A172 (cell line): ENCODE data around the gene DYNLT2. TPM values are rescaled to one million over a fixed set of nuclear protein-coding genes. Genes with fewer than 3 reads are reported as not detected.
"Not testable (repeated sequence)": the region's sequence is repeated elsewhere in the genome, so short reads cannot be mapped to it uniquely, and the experiment has no call there.

Experiments
- DNase-seq: peaks from one replicate; pipeline ENCODE4 v3.0.0-alpha.2; 2015; ENCODE audit warnings: low spot score
- total RNA-seq: library from RNA; depleted of rRNA; stranded (reverse); fragments of >200 nt; shearing (Covaris generic); gene quantifications from 2 replicates; pipeline ENCODE4 v1.2.3, GENCODE V29; 2014

DYNLT2 gene
- total RNA-seq, 1 experiment from 2014 or later, result 2.8 TPM

DNA sequence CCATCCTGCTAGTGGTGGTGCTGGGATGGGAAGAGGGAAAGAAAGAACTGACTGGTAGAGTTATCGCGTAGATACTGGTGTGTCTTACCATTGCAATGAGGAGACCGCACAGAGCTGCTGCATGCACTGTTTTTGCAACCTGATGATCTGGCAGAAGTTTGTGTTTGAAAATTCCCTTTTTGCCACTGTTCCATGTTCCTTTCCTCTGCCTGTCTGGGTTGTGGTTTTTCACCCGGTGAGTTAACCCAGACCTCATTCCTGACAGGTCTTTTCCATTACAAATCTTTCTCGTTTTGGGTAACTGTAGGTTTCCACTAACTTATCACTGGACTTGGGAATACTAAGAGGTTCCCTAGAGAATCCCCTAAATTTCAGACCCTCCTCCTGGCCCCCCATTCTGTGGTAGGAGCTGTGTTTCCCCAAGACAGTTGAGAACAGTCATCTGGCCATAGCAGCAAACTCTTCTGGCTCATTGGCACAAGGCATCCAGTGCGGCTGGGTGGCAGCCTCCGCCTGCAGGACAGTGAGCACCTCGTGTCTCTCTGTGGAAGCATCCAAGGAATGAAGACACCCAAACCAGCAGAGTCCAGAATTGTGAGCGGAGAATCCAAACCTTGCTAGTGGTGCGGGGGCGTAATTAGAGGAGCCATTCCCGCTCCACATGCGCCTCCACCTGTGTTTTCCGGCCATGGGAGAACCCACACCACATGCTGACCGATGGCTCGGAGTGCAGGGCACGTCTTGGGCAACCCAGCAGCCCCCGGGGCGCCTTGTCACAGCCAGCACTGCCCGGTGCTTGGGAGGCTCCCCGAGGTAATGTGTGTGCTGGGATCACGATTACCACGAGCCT, 32.8 kb upstream of the DYNLT2 start:
- no peak for DNase-seq

DNA sequence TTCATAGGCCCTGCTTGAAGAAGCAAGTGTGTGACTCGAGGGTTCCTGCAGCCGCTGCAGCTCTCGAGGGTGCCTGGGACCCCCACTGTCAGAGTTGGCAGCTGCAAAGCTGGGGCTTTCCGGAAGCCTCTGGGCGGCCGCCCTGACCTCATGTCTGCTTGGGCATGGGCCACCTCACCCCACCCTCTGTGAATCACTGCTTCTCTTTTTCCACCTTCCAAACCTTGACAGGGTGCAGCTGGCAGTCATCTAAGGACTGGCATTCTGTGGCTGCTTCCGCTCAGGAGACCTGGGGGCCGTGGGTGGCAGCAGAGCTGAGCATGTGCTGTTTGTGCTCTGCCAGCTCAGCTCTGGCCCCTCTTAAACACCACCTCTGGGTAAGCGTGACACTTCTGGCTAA, 32.0 kb upstream of the DYNLT2 start:
- DNase-seq, result peak; percentile 25

DNA sequence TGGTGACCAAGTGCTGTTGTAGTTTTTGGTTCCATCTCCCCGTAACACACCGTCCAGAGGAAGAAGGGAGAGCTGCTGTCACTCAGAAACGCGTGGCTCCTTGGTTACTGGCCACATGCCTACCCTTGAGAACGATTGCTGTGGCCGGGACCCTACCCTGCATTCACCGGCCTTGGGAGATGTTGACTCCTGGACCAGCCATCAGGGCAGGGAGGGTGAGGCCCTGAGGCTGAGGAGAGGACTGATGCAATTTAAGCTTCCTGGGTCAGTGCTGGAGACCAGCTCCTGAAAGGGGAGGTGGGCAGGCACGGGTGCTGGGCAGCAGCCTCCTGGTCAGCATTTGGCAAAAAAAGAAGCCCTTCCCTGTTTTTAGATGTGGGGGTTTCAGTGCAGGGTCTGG, 31.6 kb upstream of the DYNLT2 start:
- no peak for DNase-seq

DNA sequence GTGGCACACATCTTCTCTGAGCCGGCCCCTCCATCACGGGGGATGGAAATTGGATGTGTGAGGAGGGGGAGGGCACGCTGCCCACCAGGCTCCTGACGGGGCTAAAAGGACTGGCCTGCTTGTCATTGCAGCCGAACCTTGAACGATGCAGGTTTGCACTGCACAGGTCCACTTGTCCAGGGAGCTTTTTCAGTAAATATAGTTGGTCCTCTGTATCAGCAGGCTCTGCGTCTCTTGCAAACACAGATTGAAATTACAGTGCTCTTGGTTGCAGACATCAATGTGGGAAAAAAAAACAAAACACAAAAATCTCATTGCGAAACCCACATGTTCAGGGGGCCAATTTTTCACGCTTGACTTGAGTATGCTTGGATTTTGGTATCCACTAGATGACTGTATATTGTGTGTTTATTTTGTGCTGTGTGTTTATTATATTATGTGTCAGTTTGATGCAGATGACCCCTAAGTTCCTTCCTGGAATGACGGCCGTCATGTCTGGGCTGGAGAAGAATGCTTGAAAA, 29.3 kb upstream of the DYNLT2 start:
- no peak for DNase-seq

DNA sequence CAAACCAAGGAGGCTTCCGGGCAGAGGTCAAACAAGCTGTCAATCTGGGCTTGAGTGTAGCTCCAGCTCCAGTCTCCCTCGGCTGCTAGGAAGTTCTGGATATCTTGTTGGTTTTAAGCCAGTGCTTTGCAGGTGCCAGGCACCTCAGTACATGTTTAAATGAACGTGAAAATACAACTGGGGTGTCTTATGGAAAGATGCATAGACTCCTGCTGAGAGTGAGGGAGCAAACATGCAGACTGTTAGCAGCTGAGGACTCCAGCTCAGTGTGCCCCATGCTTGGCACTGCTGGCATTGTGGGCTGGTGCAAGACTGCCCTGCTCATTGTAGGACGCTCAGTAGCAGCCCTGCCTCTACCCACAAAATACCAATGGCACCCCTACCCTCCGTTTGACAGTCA, 28.5 kb upstream of the DYNLT2 start:
- DNase-seq, result no peak

DNA sequence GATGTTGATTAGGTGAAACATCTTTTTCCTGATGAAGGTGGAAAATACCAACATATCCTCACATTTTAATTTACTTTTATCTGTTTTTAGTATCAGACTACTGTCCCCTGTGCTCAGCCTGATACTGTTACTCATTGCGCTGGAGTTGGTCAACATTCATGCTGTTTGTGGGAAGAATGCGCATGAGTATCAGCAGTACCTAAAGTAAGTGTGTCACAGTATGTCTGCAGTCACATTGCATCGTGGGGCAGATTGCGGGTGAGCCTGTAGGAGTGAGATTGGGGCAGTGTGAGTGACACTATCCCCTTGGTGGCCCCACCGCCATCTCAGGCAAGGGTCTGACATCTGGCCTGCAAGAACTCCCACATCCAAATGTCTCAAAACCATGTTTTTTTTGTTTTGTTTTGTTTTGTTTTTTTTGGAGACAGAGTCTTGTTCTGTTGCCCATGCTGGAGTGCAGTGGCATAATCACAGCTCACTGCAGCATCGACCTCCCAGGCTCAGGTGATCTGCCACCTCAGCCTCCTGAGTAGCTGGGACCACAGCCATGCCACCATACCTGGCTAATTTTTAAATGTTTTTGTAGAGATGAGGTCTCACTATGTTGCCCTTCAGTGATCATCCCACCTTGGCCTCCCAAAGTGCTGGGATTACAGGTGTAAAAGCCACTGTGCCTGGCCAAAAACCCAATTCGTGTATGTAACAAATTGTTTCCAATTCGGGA, 27.9 kb upstream of the DYNLT2 start:
- no peak for DNase-seq

DNA sequence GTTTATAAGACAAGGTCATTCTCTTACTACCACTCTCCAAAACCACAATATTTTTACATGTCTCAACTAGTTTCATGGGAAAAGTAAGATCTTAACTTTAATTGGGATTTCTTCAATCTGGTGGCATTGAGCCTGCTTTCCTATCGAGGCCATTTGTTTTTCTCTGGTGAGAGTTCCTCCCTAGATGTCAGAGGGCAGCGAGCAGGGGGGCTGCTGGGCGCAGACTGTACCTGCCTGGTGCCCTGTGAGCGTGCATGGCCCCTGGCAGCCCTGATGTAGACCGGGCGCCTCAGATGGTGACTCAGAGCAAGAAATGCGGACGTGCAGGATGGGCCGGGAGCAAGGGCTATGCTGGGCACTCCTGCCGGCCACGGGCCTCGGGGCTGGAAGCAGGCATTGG, 27.3 kb upstream of the DYNLT2 start:
- no peak for DNase-seq

DNA sequence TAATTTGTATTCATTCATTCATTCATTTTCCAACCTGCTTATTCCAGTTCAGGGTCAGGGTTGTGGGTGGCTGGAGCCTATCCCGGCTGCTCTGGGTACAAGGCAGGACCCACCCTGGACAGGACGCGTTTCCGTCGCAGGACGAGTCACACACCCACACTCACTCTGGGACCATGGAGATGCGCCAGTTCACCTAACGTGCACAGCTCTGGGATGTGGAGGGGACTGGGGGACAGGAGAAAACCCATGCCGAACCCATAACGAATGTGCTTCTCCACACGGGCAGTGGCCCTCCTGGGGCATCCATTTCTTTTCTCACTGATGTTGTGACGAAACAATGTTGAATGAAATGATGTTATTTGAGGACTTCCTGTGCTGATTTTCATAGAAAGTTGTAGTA, 26.5 kb upstream of the DYNLT2 start:
- DNase-seq, result no peak

DNA sequence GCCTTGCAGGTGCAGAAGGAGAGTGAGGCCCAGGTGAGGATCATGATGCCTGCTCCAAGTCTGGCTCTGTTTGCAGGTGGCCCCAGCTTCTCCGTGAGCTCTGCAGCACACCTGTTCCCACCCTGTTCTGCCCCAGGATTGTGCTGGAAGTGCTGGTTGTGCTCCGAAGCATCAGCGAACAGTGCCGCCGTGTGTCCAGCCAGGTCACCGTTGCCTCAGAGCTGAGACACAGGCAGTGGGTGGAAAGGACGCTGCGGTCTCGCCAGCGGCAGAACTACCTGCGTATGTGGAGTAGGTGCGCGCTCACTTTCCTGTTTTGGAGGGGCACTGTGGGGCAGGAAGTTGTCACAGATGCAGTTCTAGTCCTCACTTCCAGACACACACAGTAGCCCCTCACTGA, 25.0 kb upstream of the DYNLT2 start:
- no peak for DNase-seq

DNA sequence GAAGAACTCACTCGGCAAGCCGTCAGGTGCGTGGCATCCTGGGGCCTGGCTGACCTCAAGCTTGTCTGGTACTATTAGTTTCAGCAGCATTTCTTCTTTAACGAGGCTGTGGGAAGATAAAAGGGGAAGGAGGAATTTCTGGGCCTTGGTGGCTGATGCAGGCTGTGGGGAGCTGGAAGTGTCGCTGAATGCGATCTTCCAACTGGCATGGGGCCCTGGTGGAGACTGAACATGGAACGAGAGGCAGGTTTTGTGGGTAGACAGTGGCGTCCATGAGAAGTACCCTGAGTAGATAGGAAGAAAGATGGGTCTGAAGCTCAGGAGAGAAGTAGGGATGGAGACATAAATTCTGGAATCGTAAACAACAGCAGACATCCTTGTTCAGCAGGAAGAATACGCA, 23.9 kb upstream of the DYNLT2 start:
- no peak for DNase-seq

DNA sequence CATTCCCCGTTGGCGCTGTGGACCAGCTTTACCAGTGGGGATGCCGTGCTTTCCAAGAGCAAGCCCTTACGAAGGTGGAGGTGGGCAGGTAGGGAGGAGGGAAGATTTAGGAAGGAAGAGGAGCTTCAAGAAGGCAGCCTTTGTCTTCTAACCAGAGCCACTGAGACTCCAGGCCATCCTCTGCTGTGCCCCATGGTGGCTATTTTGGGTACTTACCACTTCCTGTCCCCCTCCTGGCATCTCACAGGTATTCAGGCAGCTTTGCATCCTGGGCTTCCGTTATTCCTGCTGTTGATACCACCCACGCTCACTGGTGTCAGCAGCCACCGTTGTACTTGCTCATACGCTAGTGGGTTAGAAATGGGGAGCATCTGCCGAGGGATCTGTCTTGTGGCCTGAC, 23.0 kb upstream of the DYNLT2 start:
- DNase-seq, result no peak

DNA sequence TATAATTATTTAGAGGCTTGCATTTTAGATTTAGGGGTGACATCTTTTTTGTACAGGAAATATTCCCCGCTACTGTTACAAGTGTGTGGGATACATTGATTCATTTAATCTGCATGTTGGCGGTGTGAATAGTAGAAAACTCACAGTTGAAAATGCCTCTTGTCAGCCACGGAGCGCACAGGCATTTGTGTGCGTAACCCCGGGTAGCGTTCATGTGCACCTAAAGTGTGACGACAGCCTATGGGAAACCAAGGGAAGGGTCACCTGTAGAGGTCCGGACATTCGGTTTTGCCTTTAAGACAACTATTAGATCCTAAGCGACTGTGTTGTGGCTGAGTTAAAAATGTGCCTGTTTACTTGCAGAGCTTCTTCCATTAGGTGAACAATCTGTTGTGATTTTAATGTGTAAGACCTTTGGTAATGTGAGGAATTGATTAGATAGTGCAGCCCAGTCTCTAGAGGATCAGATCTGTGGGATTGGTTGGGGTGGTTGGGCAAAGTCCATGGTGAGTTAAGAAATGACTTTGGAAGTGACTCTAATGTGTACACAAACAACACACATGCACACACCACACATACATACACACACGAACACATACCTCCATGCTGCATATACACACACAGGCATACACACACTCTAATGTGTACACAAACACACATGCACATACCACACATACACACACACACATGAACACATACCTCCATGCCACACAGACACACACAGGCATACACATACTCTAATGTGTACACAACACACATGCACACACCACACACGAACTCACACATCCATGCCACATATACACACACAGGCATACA, 15.8 kb upstream of the DYNLT2 start:
- DNase-seq, result no peak

DNA sequence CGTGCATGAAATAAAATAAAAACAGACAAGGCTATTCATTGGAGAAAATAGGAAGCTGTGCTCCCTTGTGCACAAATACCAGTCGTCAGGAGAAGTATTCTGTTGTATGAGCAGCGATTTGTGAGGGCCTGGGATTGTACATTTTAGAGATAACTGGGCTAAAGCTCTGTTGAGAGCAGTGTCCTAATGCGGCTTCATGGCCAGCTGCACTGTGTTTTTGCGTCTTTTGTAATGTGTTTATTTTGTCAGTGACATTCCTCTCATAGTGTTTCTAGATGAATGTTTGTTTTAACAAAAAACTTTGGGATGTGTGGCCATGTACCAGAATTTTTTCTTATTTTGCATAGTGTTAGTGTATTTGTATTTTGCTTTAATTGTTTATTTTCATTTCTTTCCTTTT, 14.9 kb upstream of the DYNLT2 start:
- no peak for DNase-seq

DNA sequence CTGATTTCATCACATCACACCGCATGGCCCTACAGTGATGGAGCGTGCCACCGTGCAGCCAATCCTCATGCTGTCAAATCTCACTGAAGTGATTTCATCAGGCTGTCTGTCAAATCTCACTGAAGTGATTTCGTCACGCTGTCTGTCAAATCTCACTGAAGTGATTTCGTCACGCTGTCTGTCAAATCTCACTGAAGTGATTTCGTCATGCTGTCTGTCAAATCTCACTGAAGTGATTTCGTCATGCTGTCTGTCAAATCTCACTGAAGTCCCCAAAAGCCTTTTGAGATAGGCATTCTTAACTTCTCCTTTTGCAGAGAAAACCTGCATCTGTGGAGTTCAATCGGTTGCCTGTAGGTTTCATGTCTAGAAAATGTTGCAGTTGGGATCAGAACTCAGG, 14.4 kb upstream of the DYNLT2 start:
- not testable (repeated sequence) for DNase-seq

DNA sequence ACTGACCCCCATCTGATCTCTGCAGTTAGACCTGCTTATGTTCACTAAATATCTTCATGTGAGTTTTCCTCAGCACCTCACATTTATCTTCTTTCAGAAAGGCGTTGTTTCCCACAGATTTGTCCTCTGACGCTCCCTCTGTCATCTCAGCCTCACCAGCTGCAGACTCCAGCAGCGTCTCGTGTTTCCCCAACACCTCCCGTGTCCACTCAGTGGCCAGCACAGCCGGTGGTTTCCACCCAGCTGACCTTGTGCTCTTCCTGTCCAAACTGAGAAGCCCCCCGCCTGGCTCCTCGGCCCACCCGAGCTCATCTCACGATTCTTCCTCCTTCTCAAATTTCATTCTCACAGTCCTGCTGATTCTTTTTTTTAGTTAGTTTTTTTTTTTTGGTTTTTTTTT, 12.5 kb upstream of the DYNLT2 start:
- no peak for DNase-seq

DNA sequence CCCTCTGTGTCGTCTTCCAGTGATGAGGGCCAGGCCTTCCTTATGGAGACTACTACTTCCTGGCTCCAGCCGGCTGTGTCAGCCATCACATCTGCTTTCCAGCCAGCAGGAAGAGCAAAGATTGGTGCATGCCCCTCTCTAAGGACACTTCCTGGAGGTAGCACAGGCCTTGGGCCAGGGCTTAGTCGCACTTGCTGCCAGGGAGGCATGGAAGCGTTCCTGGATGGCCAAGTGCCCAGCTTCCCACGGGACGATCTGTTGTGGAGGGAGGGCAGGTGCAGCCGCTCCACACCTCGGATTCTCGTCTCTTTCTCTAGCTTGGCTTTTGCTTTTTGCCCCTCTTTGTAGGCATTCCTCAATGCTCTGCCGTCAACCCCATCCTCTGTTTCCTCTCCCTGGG, 11.9 kb upstream of the DYNLT2 start:
- DNase-seq, result no peak

DNA sequence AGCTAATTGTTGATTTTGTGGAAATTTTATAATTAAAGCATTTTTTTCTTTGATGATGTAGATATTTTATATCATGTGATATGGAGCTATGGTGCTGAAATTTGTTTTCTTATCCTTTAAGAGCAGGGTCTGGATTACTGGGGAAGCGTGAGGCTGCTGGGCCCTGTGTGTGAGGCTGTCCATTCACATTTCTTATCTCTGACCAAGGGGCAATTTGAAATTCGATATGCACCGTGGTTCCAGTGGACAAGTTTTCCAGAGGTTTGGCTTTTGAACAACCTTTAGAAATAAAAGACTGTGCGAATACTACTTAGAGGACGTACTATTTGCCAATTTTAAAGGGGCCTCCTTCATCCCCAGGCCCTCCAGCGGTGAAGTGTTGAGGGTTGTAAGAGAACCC, 3.8 kb upstream of the DYNLT2 start:
- no peak for DNase-seq

DNA sequence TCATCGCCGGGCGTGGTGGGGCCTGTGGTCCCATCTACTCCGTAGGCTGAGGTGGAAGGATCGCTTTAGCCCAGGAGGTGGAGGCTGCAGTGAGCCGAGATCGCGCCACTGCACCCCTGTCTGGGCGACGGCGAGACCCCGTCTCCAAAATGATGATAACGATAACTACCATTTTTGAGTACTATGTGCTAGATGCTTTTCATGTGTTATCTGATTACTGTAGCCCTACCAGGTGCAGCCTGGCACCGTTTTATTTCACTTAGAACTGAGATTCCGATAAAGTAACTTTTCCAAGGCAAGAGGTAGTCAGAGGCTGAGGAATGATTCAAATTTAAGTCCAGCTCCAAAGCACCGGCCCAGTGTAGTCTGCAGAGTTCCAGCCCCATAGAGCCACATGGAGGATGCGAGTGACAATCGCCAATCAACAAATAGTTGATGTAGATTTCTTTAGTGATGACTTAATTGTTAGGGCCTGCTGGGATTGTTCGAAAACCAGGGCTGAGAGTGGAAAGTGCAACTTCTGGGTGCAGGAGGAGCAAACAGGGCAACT, 777 bp upstream of the DYNLT2 start:
- peak; percentile 8 for DNase-seq

DNA sequence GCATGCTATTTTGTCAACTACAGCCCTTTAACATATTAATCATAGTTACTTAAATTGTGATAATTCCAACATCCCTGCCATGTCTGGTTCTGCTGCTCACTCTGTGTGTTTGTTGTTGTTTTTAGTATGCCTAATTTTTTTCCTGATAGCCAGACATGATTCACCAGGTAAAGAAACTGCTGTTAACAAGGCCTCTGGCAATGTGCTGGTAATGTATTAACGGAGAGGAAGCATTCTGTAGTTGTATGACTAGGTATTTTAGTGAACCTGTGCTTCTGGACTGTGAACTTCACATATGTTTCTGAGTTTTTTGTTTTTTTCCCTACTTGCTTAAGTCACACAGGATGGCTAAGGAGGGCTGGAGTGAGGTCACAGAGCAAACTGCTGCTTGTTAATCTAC, 4.8 kb downstream of the DYNLT2 start:
- no peak for DNase-seq

DNA sequence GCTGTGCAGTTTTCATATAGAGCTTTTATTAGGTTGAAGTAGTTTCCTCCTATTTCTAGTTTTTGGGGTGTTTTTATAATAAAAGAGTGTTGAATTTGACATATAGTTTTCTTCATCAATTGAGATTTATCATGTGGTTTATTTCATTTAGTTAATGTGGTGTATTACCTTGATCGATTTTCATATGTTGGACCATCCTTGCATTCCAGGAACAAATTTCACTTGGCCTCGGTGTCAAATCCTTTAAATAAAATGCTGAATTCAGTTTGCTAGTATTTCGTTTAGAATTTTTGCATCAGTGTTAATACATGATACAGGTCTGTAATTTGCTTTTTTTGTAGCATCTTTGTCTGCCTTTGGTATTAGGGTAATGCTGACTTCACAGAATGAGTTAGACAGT, 6.0 kb downstream of the DYNLT2 start:
- no peak for DNase-seq

DNA sequence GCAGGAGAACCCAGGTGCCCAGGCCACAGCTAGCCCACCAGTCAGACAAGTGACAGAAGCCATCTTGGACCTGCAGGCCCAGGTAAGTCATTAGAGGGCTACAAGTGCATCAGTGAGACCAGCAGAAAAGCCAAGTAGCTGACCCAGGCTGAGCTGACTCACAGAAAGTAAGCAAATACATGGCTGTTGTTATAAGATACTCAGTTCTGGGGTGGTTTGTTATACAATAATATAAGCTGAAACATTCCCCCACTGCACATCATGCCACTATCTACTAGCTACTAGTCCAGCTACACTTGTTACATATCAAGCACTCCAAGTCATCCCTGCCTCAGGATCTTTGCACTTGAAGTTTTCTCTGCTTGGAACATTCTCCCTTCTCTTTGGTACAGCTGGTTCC, 10.0 kb downstream of the DYNLT2 start:
- DNase-seq, result no peak

DNA sequence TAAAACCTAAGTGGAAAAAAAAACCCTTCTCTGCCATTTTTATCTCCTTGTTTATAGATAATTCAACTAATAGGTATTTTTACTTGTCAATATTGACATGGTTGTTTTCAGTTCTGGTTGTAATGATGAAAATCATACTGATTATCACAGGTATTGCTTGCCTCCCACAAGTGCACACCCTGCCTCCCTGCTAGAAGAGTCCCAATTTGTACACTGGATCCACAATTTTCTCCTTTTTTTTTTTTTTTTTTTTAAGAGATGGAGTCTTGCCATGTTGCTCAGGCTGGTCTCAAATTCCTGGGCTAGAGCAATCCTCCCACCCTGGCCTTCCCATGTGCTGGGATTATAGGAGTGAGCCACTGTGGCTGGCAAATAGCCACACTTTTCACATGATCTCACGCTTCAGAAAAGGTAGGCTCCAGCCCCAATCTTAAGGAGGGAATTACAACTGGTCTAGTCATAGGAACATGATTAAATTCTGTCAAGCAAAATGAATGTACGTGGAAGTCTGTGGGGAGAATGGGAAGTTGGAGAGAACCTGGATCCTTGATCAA, 12.3 kb downstream of the DYNLT2 start:
- no peak for DNase-seq
